B cell (primary cell): ENCODE measurements around the gene MAN1A2.

Experiments used
- CTCF ChIP-seq: fragments of 200-600 bp; IDR thresholded peaks from one replicate; pipeline ENCODE4 v1.8.0; 2022; ENCODE audit warnings: antibody characterized with exemption, mild to moderate bottlenecking
- EZH2 ChIP-seq: IDR thresholded peaks from 2 replicates; pipeline ENCODE4 v1.6.1; 2012; ENCODE audit warnings: borderline replicate concordance, low read depth, mild to moderate bottlenecking, moderate library complexity, low read length; ENCODE audit not compliant: insufficient read depth, poor library complexity, severe bottlenecking

DNA sequence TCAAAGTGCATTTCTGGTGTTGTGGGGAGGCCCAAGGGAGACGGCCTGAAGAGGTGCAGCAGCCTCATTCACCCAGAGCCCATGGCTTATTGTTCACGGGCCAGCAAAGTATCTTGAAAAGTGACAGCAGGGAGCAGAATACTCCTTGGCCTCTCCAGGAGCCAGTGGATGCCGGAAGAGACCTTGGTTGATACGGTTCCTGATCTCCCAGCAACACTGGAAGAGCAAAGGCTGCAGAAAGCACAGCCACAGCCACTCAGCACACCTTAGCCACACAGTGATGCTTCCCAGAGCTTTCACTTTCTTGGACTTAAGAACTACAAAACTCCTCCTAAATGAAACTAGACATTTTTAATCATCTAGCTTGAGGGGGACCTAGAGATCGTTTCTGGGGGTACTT is 174.3 kb downstream of the MAN1A2 start:
- TF ChIP-seq CTCF (no peak), EZH2 (no peak)
